Upper lobe of left lung (tissue), 4 donors: ENCODE data around the gene USP3.

Experiments used
- CTCF ChIP-seq, 6 experiments: fragments of 450-650 bp in 4 of 6; fragments of 200-600 bp in 2 of 6; sonication (generic) in 2 of 6; IDR thresholded peaks; one replicate each; pipeline ENCODE4 v1.5.1; 2016 to 2019; ENCODE audit warnings: antibody characterized with exemption in 6 of 6
- EP300 ChIP-seq, 4 donors: sonication (generic); formaldehyde crosslinking; IDR thresholded peaks; one replicate each; pipeline ENCODE4 v1.5.1; 2017; ENCODE audit warnings: antibody characterized with exemption in 4 of 4, control low read depth in 2 of 4
- POLR2A ChIP-seq, 4 donors: fragments of 450-650 bp; IDR thresholded peaks; one replicate each; pipeline ENCODE4 v1.5.1; 2016 to 2017; ENCODE audit warnings: antibody characterized with exemption in 4 of 4, mild to moderate bottlenecking in 2 of 4
- POLR2AphosphoS5 ChIP-seq, 2 donors: sonication (generic); formaldehyde crosslinking; IDR thresholded peaks; one replicate each; pipeline ENCODE4 v1.5.1; 2017; ENCODE audit warnings: antibody characterized with exemption in 2 of 2

- TF ChIP-seq CTCF (IDR thresholded peaks at IDR 0.05) (no peak), EP300 (IDR thresholded peaks at IDR 0.05) (no peak), POLR2A (IDR thresholded peaks at IDR 0.05) (no peak), POLR2AphosphoS5 (IDR thresholded peaks at IDR 0.05) (no peak)
These were observed 12.8 kb downstream of the USP3 start for GRCh38 chr15:63517202-63517601.
